ENCODE measurements around the gene DHH.

DHH gene

DNA sequence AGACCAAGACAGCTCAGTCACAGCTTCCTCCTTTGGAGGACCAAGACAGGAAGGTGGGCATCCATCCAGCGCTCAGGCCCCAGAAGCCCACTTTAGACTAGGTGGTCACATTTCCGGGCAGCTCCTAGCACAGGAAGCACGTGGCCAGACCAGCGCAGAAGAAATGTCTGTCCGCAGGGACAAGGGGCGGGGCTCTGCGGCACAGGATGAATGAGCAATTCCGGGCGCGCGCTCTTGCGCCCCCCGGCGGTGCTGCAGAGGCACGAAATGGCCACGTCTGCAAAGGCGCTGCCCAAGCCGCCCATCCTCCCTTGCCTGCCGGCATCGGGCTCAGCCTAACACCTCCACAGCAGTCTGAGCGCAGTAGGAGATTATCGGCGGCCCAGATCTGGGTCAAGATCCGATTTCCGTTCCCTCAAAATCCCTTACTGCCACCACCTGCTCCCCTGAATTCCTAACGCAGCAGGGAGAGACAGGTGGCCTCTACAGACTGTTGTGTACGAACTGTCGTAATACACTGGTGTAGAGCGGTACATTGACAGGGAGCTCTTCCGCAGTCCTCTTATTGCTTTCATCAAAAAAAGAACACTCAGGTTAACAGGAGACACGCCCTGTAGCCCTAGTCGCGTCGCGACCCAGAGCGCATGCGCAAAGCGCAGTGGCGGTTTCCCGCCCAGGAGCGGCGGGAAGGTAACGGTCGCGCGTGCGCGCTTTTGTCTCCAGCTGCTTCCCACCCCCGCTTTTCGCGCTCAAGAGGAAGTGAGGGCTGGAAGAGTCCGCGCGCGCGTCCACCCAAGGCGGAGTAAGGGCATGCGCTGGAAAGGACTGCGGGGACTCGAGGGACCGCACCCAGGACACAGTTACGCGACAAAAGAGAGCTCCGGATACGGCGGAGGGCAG, 35.8 kb upstream of the DHH start (continued):
- TF ChIP-seq, protein P1, sequence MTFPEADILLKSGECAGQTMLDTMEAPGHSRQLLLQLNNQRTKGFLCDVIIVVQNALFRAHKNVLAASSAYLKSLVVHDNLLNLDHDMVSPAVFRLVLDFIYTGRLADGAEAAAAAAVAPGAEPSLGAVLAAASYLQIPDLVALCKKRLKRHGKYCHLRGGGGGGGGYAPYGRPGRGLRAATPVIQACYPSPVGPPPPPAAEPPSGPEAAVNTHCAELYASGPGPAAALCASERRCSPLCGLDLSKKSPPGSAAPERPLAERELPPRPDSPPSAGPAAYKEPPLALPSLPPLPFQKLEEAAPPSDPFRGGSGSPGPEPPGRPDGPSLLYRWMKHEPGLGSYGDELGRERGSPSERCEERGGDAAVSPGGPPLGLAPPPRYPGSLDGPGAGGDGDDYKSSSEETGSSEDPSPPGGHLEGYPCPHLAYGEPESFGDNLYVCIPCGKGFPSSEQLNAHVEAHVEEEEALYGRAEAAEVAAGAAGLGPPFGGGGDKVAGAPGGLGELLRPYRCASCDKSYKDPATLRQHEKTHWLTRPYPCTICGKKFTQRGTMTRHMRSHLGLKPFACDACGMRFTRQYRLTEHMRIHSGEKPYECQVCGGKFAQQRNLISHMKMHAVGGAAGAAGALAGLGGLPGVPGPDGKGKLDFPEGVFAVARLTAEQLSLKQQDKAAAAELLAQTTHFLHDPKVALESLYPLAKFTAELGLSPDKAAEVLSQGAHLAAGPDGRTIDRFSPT (tag by site-specific recombination; IDR thresholded peaks at IDR 0.05): peak; percentile 35; the same call in 1 of the 2 replicates
- no peak for TF ChIP-seq ZNF169 (tag by site-specific recombination; IDR thresholded peaks at IDR 0.05)
- no peak for TF ChIP-seq ZNF514 (tag by site-specific recombination; IDR thresholded peaks at IDR 0.05)
- no peak for TF ChIP-seq GFI1B (tag by site-specific recombination; IDR thresholded peaks at IDR 0.05)
- peak; percentile 92 for TF ChIP-seq ZNF335 (tag by site-specific recombination; conservative IDR thresholded peaks at IDR 0.05)
- TF ChIP-seq, protein P2, sequence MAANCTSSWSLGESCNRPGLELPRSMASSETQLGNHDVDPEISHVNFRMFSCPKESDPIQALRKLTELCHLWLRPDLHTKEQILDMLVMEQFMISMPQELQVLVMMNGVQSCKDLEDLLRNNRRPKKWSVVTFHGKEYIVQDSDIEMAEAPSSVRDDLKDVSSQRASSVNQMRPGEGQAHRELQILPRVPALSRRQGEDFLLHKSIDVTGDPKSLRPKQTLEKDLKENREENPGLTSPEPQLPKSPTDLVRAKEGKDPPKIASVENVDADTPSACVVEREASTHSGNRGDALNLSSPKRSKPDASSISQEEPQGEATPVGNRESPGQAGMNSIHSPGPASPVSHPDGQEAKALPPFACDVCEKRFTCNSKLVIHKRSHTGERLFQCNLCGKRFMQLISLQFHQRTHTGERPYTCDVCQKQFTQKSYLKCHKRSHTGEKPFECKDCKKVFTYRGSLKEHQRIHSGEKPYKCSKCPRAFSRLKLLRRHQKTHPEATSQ (tag by site-specific recombination; IDR thresholded peaks at IDR 0.05): no peak; the same call in 1 of the 2 replicates
- no peak for TF ChIP-seq ZNF664 (tag by site-specific recombination; IDR thresholded peaks at IDR 0.05)
- TF ChIP-seq, protein P3, sequence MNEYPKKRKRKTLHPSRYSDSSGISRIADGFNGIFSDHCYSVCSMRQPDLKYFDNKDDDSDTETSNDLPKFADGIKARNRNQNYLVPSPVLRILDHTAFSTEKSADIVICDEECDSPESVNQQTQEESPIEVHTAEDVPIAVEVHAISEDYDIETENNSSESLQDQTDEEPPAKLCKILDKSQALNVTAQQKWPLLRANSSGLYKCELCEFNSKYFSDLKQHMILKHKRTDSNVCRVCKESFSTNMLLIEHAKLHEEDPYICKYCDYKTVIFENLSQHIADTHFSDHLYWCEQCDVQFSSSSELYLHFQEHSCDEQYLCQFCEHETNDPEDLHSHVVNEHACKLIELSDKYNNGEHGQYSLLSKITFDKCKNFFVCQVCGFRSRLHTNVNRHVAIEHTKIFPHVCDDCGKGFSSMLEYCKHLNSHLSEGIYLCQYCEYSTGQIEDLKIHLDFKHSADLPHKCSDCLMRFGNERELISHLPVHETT (tag by site-specific recombination; IDR thresholded peaks at IDR 0.05): peak; percentile 71
- TF ChIP-seq, protein P4, sequence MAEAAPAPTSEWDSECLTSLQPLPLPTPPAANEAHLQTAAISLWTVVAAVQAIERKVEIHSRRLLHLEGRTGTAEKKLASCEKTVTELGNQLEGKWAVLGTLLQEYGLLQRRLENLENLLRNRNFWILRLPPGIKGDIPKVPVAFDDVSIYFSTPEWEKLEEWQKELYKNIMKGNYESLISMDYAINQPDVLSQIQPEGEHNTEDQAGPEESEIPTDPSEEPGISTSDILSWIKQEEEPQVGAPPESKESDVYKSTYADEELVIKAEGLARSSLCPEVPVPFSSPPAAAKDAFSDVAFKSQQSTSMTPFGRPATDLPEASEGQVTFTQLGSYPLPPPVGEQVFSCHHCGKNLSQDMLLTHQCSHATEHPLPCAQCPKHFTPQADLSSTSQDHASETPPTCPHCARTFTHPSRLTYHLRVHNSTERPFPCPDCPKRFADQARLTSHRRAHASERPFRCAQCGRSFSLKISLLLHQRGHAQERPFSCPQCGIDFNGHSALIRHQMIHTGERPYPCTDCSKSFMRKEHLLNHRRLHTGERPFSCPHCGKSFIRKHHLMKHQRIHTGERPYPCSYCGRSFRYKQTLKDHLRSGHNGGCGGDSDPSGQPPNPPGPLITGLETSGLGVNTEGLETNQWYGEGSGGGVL (tag by site-specific recombination; IDR thresholded peaks at IDR 0.05): peak; percentile 58; the same call in 1 of the 2 replicates
- peak; percentile 38 for TF ChIP-seq ZBTB21 (tag by site-specific recombination; IDR thresholded peaks at IDR 0.05)
- TF ChIP-seq, protein P5, sequence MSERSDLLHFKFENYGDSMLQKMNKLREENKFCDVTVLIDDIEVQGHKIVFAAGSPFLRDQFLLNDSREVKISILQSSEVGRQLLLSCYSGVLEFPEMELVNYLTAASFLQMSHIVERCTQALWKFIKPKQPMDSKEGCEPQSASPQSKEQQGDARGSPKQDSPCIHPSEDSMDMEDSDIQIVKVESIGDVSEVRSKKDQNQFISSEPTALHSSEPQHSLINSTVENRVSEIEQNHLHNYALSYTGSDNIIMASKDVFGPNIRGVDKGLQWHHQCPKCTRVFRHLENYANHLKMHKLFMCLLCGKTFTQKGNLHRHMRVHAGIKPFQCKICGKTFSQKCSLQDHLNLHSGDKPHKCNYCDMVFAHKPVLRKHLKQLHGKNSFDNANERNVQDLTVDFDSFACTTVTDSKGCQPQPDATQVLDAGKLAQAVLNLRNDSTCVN (tag by site-specific recombination; optimal IDR thresholded peaks at IDR 0.05): peak; percentile 98
- TF ChIP-seq ZNF549 (tag by site-specific recombination; IDR thresholded peaks at IDR 0.05): no peak
- TF ChIP-seq, protein P6, sequence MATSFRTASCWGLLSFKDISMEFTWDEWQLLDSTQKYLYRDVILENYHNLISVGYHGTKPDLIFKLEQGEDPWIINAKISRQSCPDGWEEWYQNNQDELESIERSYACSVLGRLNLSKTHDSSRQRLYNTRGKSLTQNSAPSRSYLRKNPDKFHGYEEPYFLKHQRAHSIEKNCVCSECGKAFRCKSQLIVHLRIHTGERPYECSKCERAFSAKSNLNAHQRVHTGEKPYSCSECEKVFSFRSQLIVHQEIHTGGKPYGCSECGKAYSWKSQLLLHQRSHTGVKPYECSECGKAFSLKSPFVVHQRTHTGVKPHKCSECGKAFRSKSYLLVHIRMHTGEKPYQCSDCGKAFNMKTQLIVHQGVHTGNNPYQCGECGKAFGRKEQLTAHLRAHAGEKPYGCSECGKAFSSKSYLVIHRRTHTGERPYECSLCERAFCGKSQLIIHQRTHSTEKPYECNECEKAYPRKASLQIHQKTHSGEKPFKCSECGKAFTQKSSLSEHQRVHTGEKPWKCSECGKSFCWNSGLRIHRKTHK (tag by site-specific recombination; IDR thresholded peaks at IDR 0.05): no peak
- TF ChIP-seq, protein P7, sequence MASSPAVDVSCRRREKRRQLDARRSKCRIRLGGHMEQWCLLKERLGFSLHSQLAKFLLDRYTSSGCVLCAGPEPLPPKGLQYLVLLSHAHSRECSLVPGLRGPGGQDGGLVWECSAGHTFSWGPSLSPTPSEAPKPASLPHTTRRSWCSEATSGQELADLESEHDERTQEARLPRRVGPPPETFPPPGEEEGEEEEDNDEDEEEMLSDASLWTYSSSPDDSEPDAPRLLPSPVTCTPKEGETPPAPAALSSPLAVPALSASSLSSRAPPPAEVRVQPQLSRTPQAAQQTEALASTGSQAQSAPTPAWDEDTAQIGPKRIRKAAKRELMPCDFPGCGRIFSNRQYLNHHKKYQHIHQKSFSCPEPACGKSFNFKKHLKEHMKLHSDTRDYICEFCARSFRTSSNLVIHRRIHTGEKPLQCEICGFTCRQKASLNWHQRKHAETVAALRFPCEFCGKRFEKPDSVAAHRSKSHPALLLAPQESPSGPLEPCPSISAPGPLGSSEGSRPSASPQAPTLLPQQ (tag by site-specific recombination; IDR thresholded peaks at IDR 0.05): peak; percentile 57
- TF ChIP-seq, protein P8, sequence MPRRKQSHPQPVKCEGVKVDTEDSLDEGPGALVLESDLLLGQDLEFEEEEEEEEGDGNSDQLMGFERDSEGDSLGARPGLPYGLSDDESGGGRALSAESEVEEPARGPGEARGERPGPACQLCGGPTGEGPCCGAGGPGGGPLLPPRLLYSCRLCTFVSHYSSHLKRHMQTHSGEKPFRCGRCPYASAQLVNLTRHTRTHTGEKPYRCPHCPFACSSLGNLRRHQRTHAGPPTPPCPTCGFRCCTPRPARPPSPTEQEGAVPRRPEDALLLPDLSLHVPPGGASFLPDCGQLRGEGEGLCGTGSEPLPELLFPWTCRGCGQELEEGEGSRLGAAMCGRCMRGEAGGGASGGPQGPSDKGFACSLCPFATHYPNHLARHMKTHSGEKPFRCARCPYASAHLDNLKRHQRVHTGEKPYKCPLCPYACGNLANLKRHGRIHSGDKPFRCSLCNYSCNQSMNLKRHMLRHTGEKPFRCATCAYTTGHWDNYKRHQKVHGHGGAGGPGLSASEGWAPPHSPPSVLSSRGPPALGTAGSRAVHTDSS (tag by site-specific recombination; IDR thresholded peaks at IDR 0.05): peak; percentile 20
- TF ChIP-seq BCL11A (tag by site-specific recombination; IDR thresholded peaks at IDR 0.05; ENCODE audit: low read depth): no peak; the same call in 1 of the 2 replicates
- TF ChIP-seq ZNF341 (tag by site-specific recombination; IDR thresholded peaks at IDR 0.05; ENCODE audit: low read depth): peak; percentile 83
- TF ChIP-seq, protein P9, sequence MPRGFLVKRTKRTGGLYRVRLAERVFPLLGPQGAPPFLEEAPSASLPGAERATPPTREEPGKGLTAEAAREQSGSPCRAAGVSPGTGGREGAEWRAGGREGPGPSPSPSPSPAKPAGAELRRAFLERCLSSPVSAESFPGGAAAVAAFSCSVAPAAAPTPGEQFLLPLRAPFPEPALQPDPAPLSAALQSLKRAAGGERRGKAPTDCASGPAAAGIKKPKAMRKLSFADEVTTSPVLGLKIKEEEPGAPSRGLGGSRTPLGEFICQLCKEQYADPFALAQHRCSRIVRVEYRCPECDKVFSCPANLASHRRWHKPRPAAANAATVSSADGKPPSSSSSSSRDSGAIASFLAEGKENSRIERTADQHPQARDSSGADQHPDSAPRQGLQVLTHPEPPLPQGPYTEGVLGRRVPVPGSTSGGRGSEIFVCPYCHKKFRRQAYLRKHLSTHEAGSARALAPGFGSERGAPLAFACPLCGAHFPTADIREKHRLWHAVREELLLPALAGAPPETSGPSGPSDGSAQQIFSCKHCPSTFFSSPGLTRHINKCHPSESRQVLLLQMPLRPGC (tag by site-specific recombination; IDR thresholded peaks at IDR 0.05): no peak; the same call in none of the 2 replicates
